Activated T-cell treated with anti-CD3 and anti-CD28 coated beads, Interleukin-2, amount 50 U/mL, for 24 hours (primary cell): ENCODE results near the gene JAK1.

Experiments used
- DNase-seq: peaks from one replicate; pipeline ENCODE4 v3.0.0-alpha.2; 2020
- H3K27ac Mint-ChIP-seq: 2 replicates; pipeline ENCODE4 v1.8.0; 2020; ENCODE audit warnings: mild to moderate bottlenecking, mixed read lengths
- H3K27me3 Mint-ChIP-seq: 2 replicates; pipeline ENCODE4 v1.8.0; 2020; ENCODE audit warnings: mixed read lengths
- H3K36me3 Mint-ChIP-seq: 2 replicates; pipeline ENCODE4 v1.8.0; 2020; ENCODE audit warnings: low read depth, mixed read lengths
- H3K4me1 Mint-ChIP-seq: 2 replicates; pipeline ENCODE4 v1.8.0; 2020; ENCODE audit warnings: low read depth, mixed read lengths
- H3K4me3 Mint-ChIP-seq: 2 replicates; pipeline ENCODE4 v1.8.0; 2020; ENCODE audit warnings: mild to moderate bottlenecking, moderate library complexity, mixed read lengths
- H3K9me3 Mint-ChIP-seq: 2 replicates; pipeline ENCODE4 v1.8.0; 2020; ENCODE audit warnings: mixed read lengths

JAK1 gene

DNA sequence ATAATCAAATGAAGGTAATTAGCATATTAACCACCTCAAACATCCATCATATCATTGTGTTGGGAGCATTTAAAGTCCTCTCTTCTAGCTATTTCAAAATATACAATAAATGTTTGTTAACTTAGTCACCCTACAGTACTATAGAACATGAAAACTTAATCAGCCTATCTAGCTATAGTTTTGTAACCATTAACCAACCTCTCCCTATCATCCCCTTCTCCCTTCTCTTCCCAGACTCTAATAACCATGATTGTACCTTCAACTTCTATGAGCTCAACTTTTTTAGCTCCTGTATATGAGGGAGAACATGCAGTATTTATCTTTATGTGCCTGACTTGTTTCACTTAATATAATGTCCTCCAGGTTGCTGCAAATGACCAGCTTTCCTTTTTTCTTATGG lies 167.5 kb downstream of the JAK1 start:
- Mint-ChIP-seq H3K27ac (no peak overlapping the region), H3K9me3 (peaks cover 2% of the 10 kb centered on the region), H3K4me3 (no peak overlapping the region), H3K27me3 (no peaks in the 10 kb centered on the region), H3K4me1 (no peaks in the 10 kb centered on the region), H3K36me3 (no peaks in the 10 kb centered on the region)
- DNase-seq: no peak

DNA sequence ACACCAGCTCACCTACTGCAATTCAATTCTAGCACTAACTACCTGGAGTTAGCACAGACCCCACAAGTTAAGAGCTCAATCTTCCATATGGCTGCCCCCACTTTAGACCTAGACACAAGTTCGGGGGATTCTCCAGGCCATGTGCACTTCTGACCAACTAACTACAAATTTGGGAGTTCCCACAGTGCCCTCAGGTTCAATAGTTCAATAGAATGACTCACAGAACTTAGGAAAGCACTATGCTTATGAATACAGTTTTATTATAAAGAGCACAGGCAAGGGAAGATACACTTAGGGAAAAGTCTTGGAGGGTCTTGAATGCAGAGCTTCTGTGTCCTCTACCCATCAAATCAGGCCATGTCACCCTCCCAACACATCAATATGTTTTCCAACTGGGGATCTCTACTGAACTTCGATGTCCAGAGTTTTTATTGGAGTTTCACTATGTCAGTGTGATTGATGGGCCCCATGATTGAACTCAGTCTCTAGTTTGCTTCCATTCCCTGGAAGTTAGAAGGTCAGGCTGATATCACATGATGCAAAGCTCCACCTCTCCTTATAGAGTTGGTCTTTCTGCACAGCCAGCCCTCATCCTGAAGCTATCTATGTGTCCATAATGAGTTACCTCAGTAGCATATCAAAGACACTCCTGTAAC lies 175.4 kb downstream of the JAK1 start:
- no peaks in the 10 kb centered on the region for H3K27me3 Mint-ChIP-seq
- H3K4me1 Mint-ChIP-seq: no peaks in the 10 kb centered on the region
- H3K36me3 Mint-ChIP-seq: peaks cover 15% of the 10 kb centered on the region
- H3K4me3 Mint-ChIP-seq: no peak overlapping the region
- peaks cover 18% of the 10 kb centered on the region for H3K9me3 Mint-ChIP-seq
- DNase-seq: no peak
- H3K27ac Mint-ChIP-seq: no peak overlapping the region
